Neural cell (in vitro differentiated cells): ENCODE measurements around the gene KCNMB2. TPM values are rescaled to one million over a fixed set of nuclear protein-coding genes. Genes with fewer than 3 reads are reported as not detected.

Experiments
- H2AFZ ChIP-seq: fragments of 200-600, 300-800 bp; sonication (generic), shearing (Covaris generic); 2 replicates; pipeline ENCODE4 v1.6.0; 2014; ENCODE audit warnings: low read depth, mild to moderate bottlenecking, antibody characterized with exemption, low read length, moderate library complexity
- H3F3A ChIP-seq: fragments of 200-600 bp; shearing (Covaris generic); 2 replicates; pipeline ENCODE4 v1.6.1; 2016; ENCODE audit warnings: mild to moderate bottlenecking, moderate library complexity, mixed read lengths, antibody characterized with exemption, low read length; ENCODE audit not compliant: insufficient read depth, poor library complexity, severe bottlenecking
- H3K27ac ChIP-seq: fragments of 200-600, 300-800 bp; sonication (generic), shearing (Covaris generic); 2 replicates; pipeline ENCODE4 v1.5.1; 2014; ENCODE audit warnings: mild to moderate bottlenecking, low read length, moderate library complexity
- H3K27me3 ChIP-seq: fragments of 300-800, 200-600 bp; sonication (generic), shearing (Covaris generic); 2 replicates; pipeline ENCODE4 v1.6.0; 2014; ENCODE audit warnings: mild to moderate bottlenecking, low read depth, low read length, moderate library complexity; ENCODE audit not compliant: insufficient read depth
- H3K36me3 ChIP-seq: fragments of 300-800, 200-600 bp; sonication (generic), shearing (Covaris generic); 2 replicates; pipeline ENCODE4 v1.5.1; 2014; ENCODE audit warnings: mild to moderate bottlenecking, antibody characterized with exemption, low read length, moderate library complexity; ENCODE audit not compliant: insufficient read depth
- H3K4me2 ChIP-seq: fragments of 300-800, 200-600 bp; sonication (generic), shearing (Covaris generic); 2 replicates; pipeline ENCODE4 v1.6.0; 2014; ENCODE audit warnings: mild to moderate bottlenecking, low read length
- H3K4me3 ChIP-seq: fragments of 300-800, 200-600 bp; sonication (generic), shearing (Covaris generic); 2 replicates; pipeline ENCODE4 v1.5.1; 2014; ENCODE audit warnings: mild to moderate bottlenecking, low read length, moderate library complexity
- H3K79me2 ChIP-seq: fragments of 200-600 bp; shearing (Covaris generic); replicated peaks from 2 replicates; pipeline ENCODE4 v1.6.0; 2014; ENCODE audit warnings: mild to moderate bottlenecking, low read length, moderate library complexity; ENCODE audit not compliant: insufficient read depth
- H3K9ac ChIP-seq: fragments of 300-800, 200-600 bp; sonication (generic), shearing (Covaris generic); 2 replicates; pipeline ENCODE4 v1.6.1; 2016; ENCODE audit warnings: mild to moderate bottlenecking, low read length, mixed read lengths
- H3K9me2 ChIP-seq: fragments of 200-600 bp; shearing (Covaris generic); 2 replicates; pipeline ENCODE4 v1.6.1; 2016; ENCODE audit warnings: mild to moderate bottlenecking, low read length, mixed read lengths; ENCODE audit not compliant: insufficient read depth
- H3K9me3 ChIP-seq: fragments of 200-600, 300-800 bp; sonication (generic), shearing (Covaris generic); 2 replicates; pipeline ENCODE4 v1.6.1; 2016; ENCODE audit warnings: mild to moderate bottlenecking, mixed run types, low read length, moderate library complexity, mixed read lengths
- H4K20me1 ChIP-seq: fragments of 200-600 bp; shearing (Covaris generic); 2 replicates; pipeline ENCODE4 v1.6.1; 2016; ENCODE audit warnings: mild to moderate bottlenecking, mixed run types; ENCODE audit not compliant: insufficient read depth
- CTCF ChIP-seq: fragments of 450-650 bp; IDR thresholded peaks from 2 replicates; pipeline ENCODE4 v1.5.1; 2014; ENCODE audit warnings: antibody characterized with exemption, mild to moderate bottlenecking, moderate library complexity; ENCODE audit not compliant: poor library complexity, severe bottlenecking
- EP300 ChIP-seq: fragments of 450-650 bp; conservative IDR thresholded peaks from 2 replicates; pipeline ENCODE4 v1.6.1; 2014; ENCODE audit warnings: antibody characterized with exemption, mild to moderate bottlenecking, moderate library complexity; ENCODE audit not compliant: poor library complexity, severe bottlenecking
- EZH2 ChIP-seq: fragments of 200-600, 300-800 bp; shearing (Covaris generic), sonication (generic); IDR thresholded peaks from 2 replicates; pipeline ENCODE4 v1.6.1; 2014; ENCODE audit warnings: antibody characterized with exemption, low read length, borderline replicate concordance, mild to moderate bottlenecking; ENCODE audit not compliant: insufficient read depth, poor library complexity, severe bottlenecking
- MXI1 ChIP-seq: fragments of 450-650 bp; conservative IDR thresholded peaks from 2 replicates; pipeline ENCODE4 v1.6.1; 2014; ENCODE audit warnings: antibody characterized with exemption, mild to moderate bottlenecking; ENCODE audit not compliant: poor library complexity, severe bottlenecking
- POLR2AphosphoS5 ChIP-seq: IDR thresholded peaks from 2 replicates; pipeline ENCODE4 v1.6.1; 2012
- RAD21 ChIP-seq: fragments of 450-650 bp; conservative IDR thresholded peaks from 2 replicates; pipeline ENCODE4 v1.6.1; 2014; ENCODE audit warnings: antibody characterized with exemption, mild to moderate bottlenecking, moderate library complexity
- SMC3 ChIP-seq: fragments of 450-650 bp; conservative IDR thresholded peaks from 2 replicates; pipeline ENCODE4 v1.6.1; 2014; ENCODE audit warnings: antibody characterized with exemption, mild to moderate bottlenecking, moderate library complexity; ENCODE audit not compliant: poor library complexity
- TAF1 ChIP-seq: IDR thresholded peaks from 2 replicates; pipeline ENCODE4 v1.6.1; 2012; ENCODE audit warnings: low read depth
- polyA plus RNA-seq: library from polyadenylated mRNA; depleted of rRNA; stranded (reverse); fragments of >200 nt; gene quantifications from 2 replicates; pipeline ENCODE4 v1.2.3, GENCODE V29; 2014
- TF ChIP-seq, protein P1 (sequence below): IDR thresholded peaks from 2 replicates; pipeline ENCODE4 v1.6.1; 2012; ENCODE audit warnings: borderline replicate concordance

The KCNMB2 gene
- polyA plus RNA-seq, 1 donor from 2014 or later = 0.93 TPM

- TF ChIP-seq POLR2AphosphoS5 = no peak
- TF ChIP-seq EP300 = no peak
- TF ChIP-seq RAD21 = no peak
- TF ChIP-seq, protein P1, sequence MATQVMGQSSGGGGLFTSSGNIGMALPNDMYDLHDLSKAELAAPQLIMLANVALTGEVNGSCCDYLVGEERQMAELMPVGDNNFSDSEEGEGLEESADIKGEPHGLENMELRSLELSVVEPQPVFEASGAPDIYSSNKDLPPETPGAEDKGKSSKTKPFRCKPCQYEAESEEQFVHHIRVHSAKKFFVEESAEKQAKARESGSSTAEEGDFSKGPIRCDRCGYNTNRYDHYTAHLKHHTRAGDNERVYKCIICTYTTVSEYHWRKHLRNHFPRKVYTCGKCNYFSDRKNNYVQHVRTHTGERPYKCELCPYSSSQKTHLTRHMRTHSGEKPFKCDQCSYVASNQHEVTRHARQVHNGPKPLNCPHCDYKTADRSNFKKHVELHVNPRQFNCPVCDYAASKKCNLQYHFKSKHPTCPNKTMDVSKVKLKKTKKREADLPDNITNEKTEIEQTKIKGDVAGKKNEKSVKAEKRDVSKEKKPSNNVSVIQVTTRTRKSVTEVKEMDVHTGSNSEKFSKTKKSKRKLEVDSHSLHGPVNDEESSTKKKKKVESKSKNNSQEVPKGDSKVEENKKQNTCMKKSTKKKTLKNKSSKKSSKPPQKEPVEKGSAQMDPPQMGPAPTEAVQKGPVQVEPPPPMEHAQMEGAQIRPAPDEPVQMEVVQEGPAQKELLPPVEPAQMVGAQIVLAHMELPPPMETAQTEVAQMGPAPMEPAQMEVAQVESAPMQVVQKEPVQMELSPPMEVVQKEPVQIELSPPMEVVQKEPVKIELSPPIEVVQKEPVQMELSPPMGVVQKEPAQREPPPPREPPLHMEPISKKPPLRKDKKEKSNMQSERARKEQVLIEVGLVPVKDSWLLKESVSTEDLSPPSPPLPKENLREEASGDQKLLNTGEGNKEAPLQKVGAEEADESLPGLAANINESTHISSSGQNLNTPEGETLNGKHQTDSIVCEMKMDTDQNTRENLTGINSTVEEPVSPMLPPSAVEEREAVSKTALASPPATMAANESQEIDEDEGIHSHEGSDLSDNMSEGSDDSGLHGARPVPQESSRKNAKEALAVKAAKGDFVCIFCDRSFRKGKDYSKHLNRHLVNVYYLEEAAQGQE = no peak
- no peak for TF ChIP-seq EZH2
- TF ChIP-seq TAF1 = no peak
- TF ChIP-seq CTCF = no peak
- TF ChIP-seq SMC3 = no peak
- TF ChIP-seq MXI1 = no peak
- Histone ChIP-seq H3K9ac (no peak overlapping the region), H4K20me1 (no peaks in the 10 kb centered on the region)
These were observed 225.2 kb downstream of the KCNMB2 start for GRCh38 chr3:178761461-178761860.

DNA sequence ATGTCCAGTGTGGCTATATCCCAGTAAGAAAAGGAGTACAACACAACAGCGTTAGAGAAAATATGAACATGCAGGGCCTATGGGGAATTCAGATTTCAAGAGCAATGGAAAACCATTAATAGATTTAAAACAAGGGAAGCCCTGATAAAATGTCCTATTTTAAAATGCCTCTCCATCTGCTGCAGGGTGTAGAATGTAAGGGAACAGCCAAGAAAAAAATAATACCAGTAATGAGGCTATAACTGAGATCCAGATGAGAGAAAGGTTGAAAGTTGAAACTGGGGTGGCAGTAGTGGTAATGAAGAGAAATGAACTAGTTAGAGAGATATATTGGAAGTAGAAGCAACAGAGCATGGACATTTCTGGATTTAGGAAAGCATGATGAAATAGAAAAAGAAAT, 226.1 kb downstream of the KCNMB2 start:
- no peaks in the 10 kb centered on the region for H3K79me2 ChIP-seq
- H3K4me3 ChIP-seq = no peak overlapping the region
- no peak overlapping the region for H3K27ac ChIP-seq
- no peaks in the 10 kb centered on the region for H3F3A ChIP-seq
- no peaks in the 10 kb centered on the region for H4K20me1 ChIP-seq
- H3K4me2 ChIP-seq = no peak overlapping the region
- no peaks in the 10 kb centered on the region for H3K9me2 ChIP-seq
- no peak overlapping the region for H3K9ac ChIP-seq
- TF ChIP-seq TAF1 (no peak), POLR2AphosphoS5 (no peak), SMC3 (no peak), MXI1 (no peak), RAD21 (no peak), EP300 (no peak), EZH2 (no peak), CTCF (no peak)
- TF ChIP-seq, protein P1 = no peak
- no peaks in the 10 kb centered on the region for H3K9me3 ChIP-seq
- H2AFZ ChIP-seq = no peak overlapping the region
- no peaks in the 10 kb centered on the region for H3K36me3 ChIP-seq
- no peaks in the 10 kb centered on the region for H3K27me3 ChIP-seq

More at GRCh38 chr3:178761461-178761860, 225.2 kb downstream of the KCNMB2 start:
- Histone ChIP-seq H3K9me2 (no peaks in the 10 kb centered on the region), H3K9me3 (no peaks in the 10 kb centered on the region), H3K36me3 (no peaks in the 10 kb centered on the region), H3K27ac (no peak overlapping the region), H3F3A (no peaks in the 10 kb centered on the region), H3K79me2 (no peaks in the 10 kb centered on the region), H3K27me3 (no peaks in the 10 kb centered on the region), H3K4me2 (no peak overlapping the region), H2AFZ (no peak overlapping the region), H3K4me3 (no peak overlapping the region)
